Activated T-cell treated with anti-CD3 and anti-CD28 coated beads, Interleukin-2, amount 50 U/mL, for 72 hours (primary cell): ENCODE data around the gene EIF2B2. TPM values are rescaled to one million over a fixed set of nuclear protein-coding genes. Genes with fewer than 3 reads are reported as not detected.

Experiments
- ATAC-seq, 2 donors: fragments of 150-1000 bp; cut with Tn5 transposase; replicated peaks in 1 of 2; 2 replicates each; pipeline ENCODE4 v1.10.0; 2021; ENCODE audit warnings: moderate library complexity in 2 of 2, mild to moderate bottlenecking in 1 of 2
- DNase-seq, 2 donors: peaks; one replicate each; pipeline ENCODE4 v3.0.0; 2021 to 2022; ENCODE audit warnings: mixed read lengths in 1 of 2
- H3K27ac Mint-ChIP-seq: one replicate; pipeline ENCODE4 v1.8.0; 2022; ENCODE audit warnings: mild to moderate bottlenecking, moderate library complexity, mixed read lengths
- H3K27me3 Mint-ChIP-seq: one replicate; pipeline ENCODE4 v1.8.0; 2022; ENCODE audit warnings: low read depth, mixed read lengths
- H3K36me3 Mint-ChIP-seq, 2 donors: one replicate each; pipeline ENCODE4 v1.8.0; 2022; ENCODE audit warnings: mixed read lengths in 2 of 2, mild to moderate bottlenecking in 1 of 2; ENCODE audit not compliant: insufficient read depth in 2 of 2
- H3K4me1 Mint-ChIP-seq: one replicate; pipeline ENCODE4 v1.8.0; 2022; ENCODE audit warnings: low read depth, mixed read lengths
- H3K4me3 Mint-ChIP-seq, 2 donors: one replicate each; pipeline ENCODE4 v1.8.0; 2022; ENCODE audit warnings: mild to moderate bottlenecking in 2 of 2, mixed read lengths in 2 of 2, moderate library complexity in 2 of 2
- H3K9me3 Mint-ChIP-seq, 2 donors: one replicate each; pipeline ENCODE4 v1.8.0; 2022; ENCODE audit warnings: mixed read lengths in 2 of 2
- total RNA-seq, 2 donors: library from RNA; stranded (reverse); gene quantifications; one replicate each; pipeline ENCODE4 v1.2.3, GENCODE V29; 2022

Gene EIF2B2
- total RNA-seq, 2 donors from 2014 or later = 50.3 to 68.5 TPM

DNA sequence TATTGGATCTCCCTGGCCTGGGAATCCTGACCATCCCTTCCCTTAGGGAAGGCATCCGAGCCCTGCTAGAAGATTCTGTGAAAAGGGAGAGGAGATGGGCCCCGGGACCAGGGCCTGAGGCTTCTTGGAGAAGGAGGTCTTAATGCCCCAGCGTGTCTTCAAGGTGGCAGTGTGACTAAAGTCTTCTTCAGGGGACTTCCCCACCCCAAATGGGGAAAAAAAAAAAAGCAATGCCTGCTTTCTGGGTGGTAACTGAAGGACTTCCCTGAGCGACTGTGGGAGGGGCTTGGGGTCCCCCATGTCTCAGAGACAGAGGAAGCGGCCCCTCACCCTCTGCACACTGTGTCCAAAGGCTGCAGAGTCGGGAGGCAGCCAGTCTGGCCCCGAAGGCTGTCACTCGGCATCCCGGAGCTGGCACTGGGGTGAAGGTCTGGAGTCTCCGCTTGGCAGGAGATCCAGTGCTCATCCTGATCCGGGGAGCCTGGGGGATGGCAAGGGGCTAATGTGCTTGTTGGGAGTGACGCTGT lies 39.5 kb upstream of the EIF2B2 start:
- no peak overlapping the region for H3K4me3 Mint-ChIP-seq
- H3K36me3 Mint-ChIP-seq = no peaks in the 10 kb centered on the region
- no peak overlapping the region for H3K27ac Mint-ChIP-seq
- H3K9me3 Mint-ChIP-seq = no peaks in the 10 kb centered on the region
- no peak for ATAC-seq
- no peak for DNase-seq
- peaks cover 21% of the 10 kb centered on the region for H3K4me1 Mint-ChIP-seq
- H3K27me3 Mint-ChIP-seq = no peaks in the 10 kb centered on the region

DNA sequence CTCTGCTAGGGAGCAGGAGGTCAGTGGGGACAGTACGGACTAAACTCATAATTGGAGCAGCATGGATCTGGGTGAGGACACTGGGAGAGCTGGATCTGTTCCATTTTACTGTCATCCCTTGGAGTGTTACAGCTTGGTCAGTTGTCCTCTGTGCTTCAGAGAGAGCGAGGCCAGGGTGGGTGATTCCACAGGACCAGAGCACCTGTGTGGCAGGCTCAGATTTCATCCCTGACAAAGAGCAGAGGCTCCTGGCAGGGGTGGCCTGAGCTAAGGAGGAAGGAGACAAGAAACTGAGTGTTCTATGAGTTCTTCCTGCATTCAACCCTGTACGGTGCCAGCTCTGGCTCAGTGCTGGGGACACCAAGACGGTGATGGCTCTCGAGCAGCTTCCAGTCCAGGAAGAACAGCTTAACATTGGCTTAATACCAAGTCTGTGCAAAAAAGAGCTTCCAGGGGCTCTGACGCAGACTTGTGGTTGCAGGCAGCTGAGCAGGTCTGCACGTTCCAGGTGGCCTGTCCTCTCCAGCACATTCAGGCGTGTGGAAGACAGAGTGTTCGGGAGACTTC lies 38.9 kb upstream of the EIF2B2 start:
- ATAC-seq = peak in 1 of 2 donors; percentile 13
- peaks cover 21% of the 10 kb centered on the region for H3K4me1 Mint-ChIP-seq
- H3K36me3 Mint-ChIP-seq = no peaks in the 10 kb centered on the region
- no peaks in the 10 kb centered on the region for H3K9me3 Mint-ChIP-seq
- no peak overlapping the region for H3K4me3 Mint-ChIP-seq
- no peak for DNase-seq
- H3K27me3 Mint-ChIP-seq = no peaks in the 10 kb centered on the region
- H3K27ac Mint-ChIP-seq = no peak overlapping the region

- DNase-seq (no peak), ATAC-seq (no peak)
- no peaks in the 10 kb centered on the region for H3K9me3 Mint-ChIP-seq
- H3K36me3 Mint-ChIP-seq = no peaks in the 10 kb centered on the region
- H3K27ac Mint-ChIP-seq = no peak overlapping the region
- no peak overlapping the region for H3K4me3 Mint-ChIP-seq
- peaks cover 21% of the 10 kb centered on the region for H3K4me1 Mint-ChIP-seq
- H3K27me3 Mint-ChIP-seq = no peaks in the 10 kb centered on the region
Observed at GRCh38 chr14:74964787-74965485, 37.8 kb upstream of the EIF2B2 start.

DNA sequence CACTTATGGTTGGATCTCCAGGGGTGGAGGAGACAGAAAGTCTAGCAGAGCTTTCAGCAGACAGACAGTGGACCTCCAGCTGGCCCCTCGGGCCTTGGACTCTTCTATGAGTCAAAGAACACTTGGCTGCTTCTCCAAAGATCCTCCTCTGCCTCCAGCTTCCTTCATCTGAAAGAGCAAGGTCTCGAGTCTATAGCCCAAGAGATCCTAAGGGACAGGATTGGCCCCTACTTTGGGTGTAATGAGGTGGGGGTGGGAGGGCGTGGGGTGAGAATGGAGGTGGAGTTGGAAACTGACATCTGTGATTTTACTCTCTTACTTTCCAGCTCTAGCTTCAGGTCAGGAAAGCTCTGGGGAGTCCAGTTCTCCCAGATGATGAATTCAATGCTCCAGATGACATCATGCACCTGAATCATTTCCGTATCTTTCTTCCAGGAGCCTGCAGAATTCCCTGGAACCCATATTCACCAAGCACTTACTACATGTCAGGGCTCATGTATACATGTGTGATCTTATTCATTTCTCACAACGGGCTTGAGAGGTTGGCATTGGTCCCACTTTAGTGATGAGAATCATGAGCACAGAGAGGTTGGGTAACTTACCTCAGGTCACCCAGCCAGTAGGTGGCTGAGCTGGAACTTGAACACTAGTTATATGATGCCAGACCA lies 37.1 kb upstream of the EIF2B2 start:
- Mint-ChIP-seq H3K4me3 (no peak overlapping the region), H3K27me3 (no peaks in the 10 kb centered on the region), H3K4me1 (peaks cover 21% of the 10 kb centered on the region), H3K9me3 (no peaks in the 10 kb centered on the region), H3K36me3 (no peaks in the 10 kb centered on the region), H3K27ac (no peak overlapping the region)
- DNase-seq (no peak), ATAC-seq (no peak)

GRCh38 chr14:74968811-74969210 lies 33.9 kb upstream of the EIF2B2 start:
- no peak for ATAC-seq
- H3K9me3 Mint-ChIP-seq = no peaks in the 10 kb centered on the region

GRCh38 chr14:74973003-74973653 lies 29.6 kb upstream of the EIF2B2 start:
- ATAC-seq (peak; percentile 75 to 84), DNase-seq (peak; percentile 37 to 48)
- no peaks in the 10 kb centered on the region for H3K36me3 Mint-ChIP-seq
- H3K4me1 Mint-ChIP-seq = no peaks in the 10 kb centered on the region
- H3K27me3 Mint-ChIP-seq = no peaks in the 10 kb centered on the region
- H3K27ac Mint-ChIP-seq = no peak overlapping the region
- no peaks in the 10 kb centered on the region for H3K9me3 Mint-ChIP-seq
- H3K4me3 Mint-ChIP-seq = no peak overlapping the region

More at GRCh38 chr14:74968811-74969210, 33.9 kb upstream of the EIF2B2 start:
- Mint-ChIP-seq H3K36me3 (no peaks in the 10 kb centered on the region), H3K27ac (no peak overlapping the region), H3K4me3 (no peak overlapping the region), H3K4me1 (peaks cover 14% of the 10 kb centered on the region), H3K27me3 (no peaks in the 10 kb centered on the region)
- DNase-seq = no peak

DNA sequence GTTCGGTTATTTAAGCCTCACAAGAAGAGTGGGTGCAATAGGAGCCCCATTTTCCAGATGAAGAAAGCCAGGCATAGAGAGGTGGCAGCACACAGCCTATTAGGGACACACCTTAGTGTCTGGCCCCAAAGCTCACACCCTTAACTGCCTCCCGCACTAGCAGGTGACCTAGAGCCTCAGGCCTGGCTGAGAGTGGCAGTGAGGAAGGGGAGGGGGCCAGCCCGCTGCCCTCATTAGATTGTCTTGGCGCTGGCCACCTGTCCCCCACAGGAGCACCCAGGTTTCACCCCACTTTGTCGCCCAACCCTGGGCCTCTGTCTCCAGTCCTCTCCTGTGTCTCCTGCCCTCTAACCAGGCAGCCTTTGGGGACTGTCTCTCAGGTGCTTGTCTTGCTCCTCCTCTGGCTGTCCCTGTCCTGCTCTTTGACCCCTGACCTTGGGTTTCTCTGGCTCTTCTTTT lies 28.8 kb upstream of the EIF2B2 start:
- no peaks in the 10 kb centered on the region for H3K27me3 Mint-ChIP-seq
- H3K4me3 Mint-ChIP-seq = no peak overlapping the region
- no peaks in the 10 kb centered on the region for H3K9me3 Mint-ChIP-seq
- ATAC-seq = no peak
- no peak for DNase-seq
- H3K36me3 Mint-ChIP-seq = no peaks in the 10 kb centered on the region
- no peaks in the 10 kb centered on the region for H3K4me1 Mint-ChIP-seq
- no peak overlapping the region for H3K27ac Mint-ChIP-seq

GRCh38 chr14:74974364-74975058 lies 28.2 kb upstream of the EIF2B2 start:
- H3K27me3 Mint-ChIP-seq = no peaks in the 10 kb centered on the region
- H3K9me3 Mint-ChIP-seq = no peaks in the 10 kb centered on the region
- ATAC-seq = no peak
- no peak overlapping the region for H3K4me3 Mint-ChIP-seq
- DNase-seq = no peak
- H3K4me1 Mint-ChIP-seq = no peaks in the 10 kb centered on the region
- H3K27ac Mint-ChIP-seq = no peak overlapping the region
- no peaks in the 10 kb centered on the region for H3K36me3 Mint-ChIP-seq

DNA sequence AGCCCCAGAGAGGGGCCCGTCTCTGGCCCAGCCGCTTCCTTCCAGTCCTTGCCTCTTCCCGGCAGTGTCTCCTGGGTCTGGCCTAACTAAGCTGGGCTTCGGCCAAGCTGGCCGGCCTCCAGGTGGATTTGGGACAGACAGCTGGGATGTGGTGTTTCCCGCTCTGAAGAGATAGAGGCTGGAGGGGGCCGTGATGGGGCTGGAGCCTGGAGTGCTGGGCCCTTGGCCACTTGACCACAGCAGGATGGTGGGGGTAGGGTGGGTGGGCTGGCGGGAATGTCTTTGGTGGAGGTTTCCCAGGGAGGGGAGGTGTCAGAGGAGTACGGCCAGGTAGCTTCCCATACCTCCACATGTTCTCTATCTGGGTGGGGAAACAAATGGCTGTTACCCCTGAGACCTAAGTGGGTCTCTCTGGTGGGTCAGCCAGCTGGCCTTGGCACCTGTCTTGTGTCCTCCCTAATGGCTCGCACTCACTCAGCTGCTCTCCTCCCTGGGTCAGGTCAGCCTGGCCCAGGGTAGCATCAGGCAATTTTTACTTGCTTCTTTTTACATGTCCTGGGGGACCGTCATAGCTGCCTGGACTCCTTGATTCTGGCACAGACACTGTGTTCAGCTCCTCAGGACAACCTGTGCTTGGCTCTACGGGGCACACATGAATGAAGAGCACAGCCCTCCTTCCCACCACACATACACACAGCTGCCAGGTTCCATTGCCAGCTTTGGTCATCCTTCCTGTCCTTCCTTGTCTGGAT lies 27.5 kb upstream of the EIF2B2 start:
- Mint-ChIP-seq H3K27ac (peak overlapping the region; percentile 33), H3K4me3 (no peak overlapping the region), H3K36me3 (no peaks in the 10 kb centered on the region), H3K27me3 (no peaks in the 10 kb centered on the region), H3K4me1 (no peaks in the 10 kb centered on the region), H3K9me3 (no peaks in the 10 kb centered on the region)
- no peak for ATAC-seq
- no peak for DNase-seq

DNA sequence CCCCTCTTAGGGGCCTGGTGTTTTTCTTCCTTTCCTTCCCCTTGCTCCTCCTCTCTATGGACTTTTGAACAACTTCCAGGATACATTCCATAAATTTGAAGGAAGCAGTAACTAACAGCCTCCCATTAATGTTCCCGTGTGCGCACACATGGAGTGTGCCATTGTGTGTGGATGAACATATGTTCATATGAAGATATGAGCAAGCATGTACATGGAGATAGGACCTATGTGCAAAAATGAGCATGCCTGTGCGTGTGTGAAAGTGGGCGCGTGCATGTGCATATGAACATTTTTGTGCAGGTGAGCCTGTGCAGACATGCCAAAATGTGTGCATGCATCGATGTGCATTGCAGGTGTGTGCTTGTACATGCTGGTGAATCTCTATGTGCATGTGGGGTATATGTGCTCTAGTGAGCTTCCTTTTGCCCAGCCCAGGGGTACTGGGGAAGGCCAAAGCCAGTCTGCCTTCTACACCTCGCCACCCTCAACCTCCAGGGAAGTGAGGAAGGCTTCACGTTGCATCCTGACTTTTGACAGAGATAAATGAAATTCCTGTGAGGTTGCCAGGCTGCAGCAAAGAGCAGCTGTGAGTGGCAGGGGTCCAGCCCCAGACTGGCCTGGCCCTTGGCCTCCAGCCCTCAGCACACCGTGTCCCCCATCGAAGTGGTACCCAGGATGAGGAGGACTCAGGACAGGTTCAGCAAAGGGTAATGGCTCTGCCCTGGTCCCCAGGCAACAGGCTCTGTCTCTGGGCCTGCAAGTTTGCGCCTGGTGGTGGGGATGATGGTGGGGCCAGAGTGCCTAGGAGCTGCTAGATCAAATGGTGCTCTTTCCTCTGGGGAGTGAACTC lies 26.2 kb upstream of the EIF2B2 start:
- Mint-ChIP-seq H3K36me3 (no peaks in the 10 kb centered on the region), H3K4me1 (no peaks in the 10 kb centered on the region), H3K27me3 (no peaks in the 10 kb centered on the region), H3K9me3 (no peaks in the 10 kb centered on the region), H3K4me3 (no peak overlapping the region), H3K27ac (no peak overlapping the region)
- no peak for DNase-seq
- ATAC-seq = no peak

DNA sequence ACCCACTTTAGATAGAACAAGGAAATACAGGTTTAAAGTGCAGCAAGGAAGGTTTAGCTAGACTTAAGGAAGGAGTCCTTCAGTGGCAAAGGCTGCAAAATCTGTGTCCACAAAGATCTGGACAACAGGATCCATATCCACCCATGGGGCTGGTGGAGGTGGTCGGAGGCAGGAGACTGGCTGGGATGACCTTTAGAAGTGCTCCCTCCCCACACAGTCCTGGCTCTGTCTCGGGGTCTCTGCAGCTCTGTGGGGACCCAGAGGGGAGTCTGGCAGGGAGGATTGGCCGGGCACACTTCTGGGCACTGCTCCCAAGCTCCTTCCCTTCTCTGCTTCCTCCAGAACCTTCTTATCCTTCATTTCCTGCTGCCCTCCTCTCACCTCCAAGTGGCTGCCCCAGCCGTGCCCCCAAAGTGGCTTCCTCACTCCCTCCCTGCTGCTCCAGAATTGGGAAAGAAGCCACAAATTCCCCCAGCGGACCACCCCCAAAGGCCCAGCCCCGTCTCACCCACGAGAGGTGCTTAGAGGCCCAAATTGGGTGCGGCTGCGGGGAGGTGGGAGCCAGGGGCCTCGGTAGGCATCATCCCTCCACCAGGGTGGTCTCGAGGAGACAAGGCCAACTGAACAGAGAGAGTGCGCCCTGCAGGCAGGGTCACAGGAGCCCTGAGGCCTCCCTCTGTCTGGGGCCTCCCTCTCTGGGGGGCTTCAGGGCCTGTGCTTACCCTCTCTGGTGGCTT lies 25.4 kb upstream of the EIF2B2 start:
- H3K4me3 Mint-ChIP-seq = no peak overlapping the region
- H3K27me3 Mint-ChIP-seq = no peaks in the 10 kb centered on the region
- no peaks in the 10 kb centered on the region for H3K36me3 Mint-ChIP-seq
- DNase-seq = no peak
- H3K27ac Mint-ChIP-seq = no peak overlapping the region
- no peaks in the 10 kb centered on the region for H3K9me3 Mint-ChIP-seq
- ATAC-seq = no peak
- H3K4me1 Mint-ChIP-seq = peaks cover under 1% of the 10 kb centered on the region
